Endometrial microvascular endothelial cells (primary cell): ENCODE measurements around the gene PHF21A. TPM values are rescaled to one million over a fixed set of nuclear protein-coding genes. Genes with fewer than 3 reads are reported as not detected.
"Not testable (repeated sequence)": the region's sequence is repeated elsewhere in the genome, so short reads cannot be mapped to it uniquely, and the experiment has no call there.

Source experiments
- in situ Hi-C: cut with HindIII; loops from 2 replicates; pipeline ENCODE4 v1.10.0; 2017; ENCODE audit warnings: low sequenced_read_pairs, low pct_unique_long_range_greater_than_20kb; ENCODE audit errors: inconsistent ontology term
- total RNA-seq: library from RNA; depleted of rRNA; stranded (reverse); fragments of >200 nt; gene quantifications from one replicate; pipeline ENCODE4 v1.2.3, GENCODE V29; 2015; ENCODE audit errors: inconsistent ontology term

PHF21A gene
- total RNA-seq, 1 donor from 2014 or later = 13.5 TPM

- in situ Hi-C loops = no loop called here
Measured at GRCh38 chr11:46048198-46048597, 73.1 kb downstream of the PHF21A start.

- in situ Hi-C loops = no loop called here
Measured at GRCh38 chr11:46047520-46047919, 73.7 kb downstream of the PHF21A start.

- in situ Hi-C loops = no loop called here
Measured at GRCh38 chr11:46045811-46046210, 75.4 kb downstream of the PHF21A start.

- in situ Hi-C loops = no loop called here
Measured at GRCh38 chr11:46044601-46045000, 76.7 kb downstream of the PHF21A start.

- in situ Hi-C loops = no loop called here
Measured at GRCh38 chr11:46039990-46040389, 81.3 kb downstream of the PHF21A start.

DNA sequence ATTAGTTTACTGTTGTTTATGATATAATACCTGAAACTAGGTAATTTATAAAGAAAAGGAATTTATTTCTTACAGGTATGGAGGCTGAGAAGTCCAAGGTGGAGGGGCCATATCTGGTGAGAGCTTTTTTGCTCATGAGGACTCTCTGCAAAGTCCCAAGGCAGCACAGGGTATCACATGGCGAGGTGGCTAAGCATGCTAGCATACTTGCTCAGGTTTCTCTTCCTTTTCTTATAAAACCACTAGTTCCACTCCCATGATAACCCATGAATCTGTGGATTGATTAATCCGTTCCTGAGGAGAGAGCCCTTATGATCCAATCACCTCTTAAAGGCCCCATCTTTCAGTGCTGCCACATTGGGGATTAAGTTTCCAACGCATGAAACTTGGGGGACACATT, 82.7 kb downstream of the PHF21A start:
- in situ Hi-C loops = no loop called here

DNA sequence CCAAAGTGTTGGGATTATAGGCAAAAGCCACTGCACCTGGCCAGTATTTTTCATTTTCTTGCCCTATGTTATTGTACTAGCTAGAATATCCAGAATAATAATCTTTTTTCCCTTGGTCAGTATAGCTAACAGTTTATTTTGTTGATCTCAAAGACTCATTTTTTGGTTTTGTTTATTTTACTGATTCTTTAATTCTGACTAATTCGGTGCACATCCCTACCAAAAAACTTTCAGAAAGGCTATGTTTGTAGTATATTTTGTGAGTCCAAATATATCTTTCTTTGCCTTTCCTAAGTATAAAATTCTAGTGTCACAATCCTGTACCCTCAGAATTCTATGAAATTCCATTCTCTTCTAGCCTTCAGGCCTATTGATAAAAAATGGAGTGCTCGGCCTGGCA, 84.3 kb downstream of the PHF21A start:
- in situ Hi-C loops = no loop called here

DNA sequence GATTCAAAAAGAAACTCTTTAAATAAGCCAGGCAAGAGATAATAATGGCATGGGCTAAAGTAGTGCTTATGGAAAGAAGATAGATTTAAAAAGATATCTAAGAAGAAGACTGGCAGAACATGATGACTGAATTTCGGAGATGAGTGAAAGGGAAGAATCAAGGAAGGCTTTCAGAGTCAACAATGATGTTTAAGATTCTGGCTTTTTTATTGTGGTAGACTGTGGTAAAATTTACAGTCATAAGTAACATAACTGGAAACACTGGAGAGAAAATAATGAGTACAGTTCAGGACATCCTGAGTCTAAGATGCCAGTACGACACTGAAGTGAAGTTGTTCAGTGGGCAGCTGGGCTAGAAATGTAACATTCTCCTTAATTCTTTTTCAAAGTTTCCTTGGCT, 85.2 kb downstream of the PHF21A start:
- in situ Hi-C loops = no loop called here

- in situ Hi-C loops = no loop called here
Measured at GRCh38 chr11:46034041-46034440, 87.2 kb downstream of the PHF21A start.

DNA sequence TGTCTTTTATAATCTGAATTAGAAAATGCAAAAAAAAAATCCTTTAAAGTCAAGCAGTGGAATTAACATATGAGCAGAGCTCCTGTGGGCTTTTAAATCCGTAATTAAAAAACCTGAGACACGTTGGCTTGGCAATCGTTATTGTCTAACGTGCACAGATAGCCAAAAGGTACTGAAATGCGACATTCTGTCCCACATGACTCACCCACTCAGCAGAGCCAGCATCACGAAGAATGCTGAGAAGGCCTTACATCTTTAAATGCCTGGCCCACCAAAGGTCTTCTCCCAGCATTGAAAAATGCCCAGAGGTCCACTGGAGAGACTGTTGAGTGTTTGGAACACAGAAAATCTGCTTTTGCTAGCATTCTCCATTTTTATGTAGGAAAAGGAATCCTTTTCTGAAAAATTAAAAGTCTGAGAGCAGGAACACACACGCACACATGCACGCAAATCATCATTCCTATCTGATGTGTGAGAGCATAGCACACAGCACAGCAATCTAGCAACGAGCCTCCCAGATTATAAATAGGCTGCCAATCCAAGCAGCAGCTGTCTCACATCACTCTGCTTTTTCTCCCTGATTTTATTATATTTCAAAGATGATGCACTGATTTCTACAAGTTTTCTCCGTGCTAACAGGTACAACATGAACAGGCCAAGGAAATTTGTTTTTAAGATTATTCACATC, 94.5 kb downstream of the PHF21A start:
- in situ Hi-C loops = no loop called here

DNA sequence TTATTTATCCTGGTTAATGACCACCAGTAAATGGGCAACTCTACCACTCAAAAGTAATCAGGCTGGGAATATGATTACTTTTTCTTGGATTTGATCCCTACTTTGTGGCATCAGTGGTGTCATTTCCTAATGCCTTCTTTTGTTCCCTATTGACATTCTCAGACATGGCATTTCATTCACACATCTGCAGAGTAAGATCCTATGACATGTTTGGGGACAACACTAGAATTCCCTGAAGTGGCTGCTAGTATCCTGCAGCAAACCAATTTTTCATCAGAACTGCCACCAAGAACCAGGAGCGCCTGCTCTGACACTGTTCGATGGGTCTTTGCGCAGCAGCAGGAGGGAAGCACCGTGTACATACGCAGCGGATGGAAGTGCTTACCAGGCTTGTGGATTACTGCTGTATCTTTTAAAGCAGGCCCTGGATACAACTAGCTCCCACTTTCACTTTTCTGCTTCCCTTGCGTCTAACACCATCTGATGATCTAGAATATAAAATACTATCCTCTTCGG, 101.1 kb downstream of the PHF21A start:
- in situ Hi-C loops = no loop called here

DNA sequence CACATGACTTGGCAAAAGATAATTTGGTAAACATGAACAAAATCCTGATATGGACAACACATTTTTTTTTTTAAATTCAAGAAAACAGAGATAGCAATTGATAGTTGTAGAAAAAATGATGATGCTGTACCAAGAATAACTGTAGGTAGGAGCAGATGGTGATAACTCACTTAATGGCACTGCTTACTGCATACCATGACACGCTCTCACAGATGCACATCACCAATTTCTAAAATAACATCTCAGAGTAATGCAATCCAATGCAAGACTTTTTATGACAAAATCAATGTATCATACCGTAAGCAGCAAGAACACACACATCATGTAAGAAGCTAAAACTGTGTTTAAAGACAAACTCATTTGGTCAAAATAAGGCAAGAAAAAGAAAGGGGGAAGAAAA, 102.6 kb downstream of the PHF21A start:
- in situ Hi-C loops = no loop called here

DNA sequence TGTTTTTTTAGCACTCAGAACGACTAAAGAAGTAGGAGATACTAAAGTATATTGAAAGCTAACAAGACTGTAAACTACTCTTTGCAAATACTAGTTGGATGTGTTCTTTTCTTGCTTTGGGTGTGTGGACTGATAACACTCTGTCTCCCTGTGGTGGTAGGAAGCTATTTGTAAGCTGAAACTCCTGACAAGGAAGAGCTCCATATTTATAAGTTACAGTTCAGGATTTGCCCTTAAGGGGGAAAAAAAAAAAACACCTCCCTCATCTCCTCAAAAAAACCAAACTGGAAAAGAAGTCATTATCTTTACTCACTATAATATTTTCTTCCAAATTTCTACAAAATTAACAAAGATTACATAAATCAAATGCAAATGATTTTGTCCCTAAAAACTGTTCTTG, 103.9 kb downstream of the PHF21A start:
- in situ Hi-C loops = no loop called here

DNA sequence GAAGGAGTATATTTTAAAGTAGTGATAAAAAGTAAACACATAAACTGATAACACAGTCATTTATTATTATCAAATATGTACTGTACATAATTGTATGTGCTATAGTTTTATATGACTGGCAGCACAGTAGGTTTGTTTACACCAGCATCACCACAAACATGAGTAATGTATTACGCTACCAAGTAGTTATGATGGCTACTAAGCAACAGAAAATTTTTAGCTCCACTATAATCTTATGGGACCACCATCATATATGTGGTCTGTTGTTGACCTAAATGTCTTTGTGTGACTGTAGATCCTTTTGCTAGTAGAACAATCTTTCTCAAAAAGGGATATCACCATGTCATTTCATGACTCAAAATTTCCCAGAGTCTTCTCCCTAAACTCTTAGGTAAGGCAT, 105.3 kb downstream of the PHF21A start:
- in situ Hi-C loops = no loop called here

DNA sequence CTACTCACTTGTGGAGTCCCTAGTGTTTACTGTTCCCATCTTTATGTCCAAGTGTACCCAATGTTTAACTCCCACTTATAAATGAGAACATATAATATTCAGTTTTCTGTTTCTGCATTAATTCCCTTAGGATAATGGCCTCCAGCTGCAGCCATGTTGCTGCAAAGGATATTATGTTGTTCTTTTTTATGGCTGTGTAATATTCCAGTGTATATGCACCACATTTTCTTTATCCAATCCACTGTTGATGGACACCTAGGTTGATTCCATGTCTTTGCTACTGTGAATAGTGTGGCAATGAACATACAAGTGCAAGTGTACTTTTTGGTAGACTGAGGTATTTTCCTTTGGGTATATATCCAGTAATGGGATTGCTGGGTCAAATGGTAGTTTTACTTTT, 107.1 kb downstream of the PHF21A start:
- in situ Hi-C loops = not testable (repeated sequence)

DNA sequence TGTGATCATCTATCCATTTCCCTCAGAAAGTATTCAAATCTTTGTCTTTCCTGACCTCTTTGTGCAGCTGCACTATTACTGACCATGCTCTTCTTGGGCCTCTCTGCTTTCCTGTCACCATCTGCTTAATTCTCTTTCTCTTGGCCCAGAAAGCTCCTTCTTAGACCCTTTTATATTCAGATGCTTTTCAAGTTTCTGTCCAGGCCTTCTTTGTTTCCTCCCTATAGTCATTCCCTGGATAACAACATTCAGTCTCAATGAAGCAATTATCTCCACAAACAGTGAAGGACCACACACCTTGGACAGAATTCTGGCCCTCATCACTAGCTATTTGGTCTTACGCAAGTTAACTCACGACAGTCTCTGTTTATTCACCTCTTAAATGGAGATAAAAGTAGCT, 109.1 kb downstream of the PHF21A start:
- in situ Hi-C loops = no loop called here

DNA sequence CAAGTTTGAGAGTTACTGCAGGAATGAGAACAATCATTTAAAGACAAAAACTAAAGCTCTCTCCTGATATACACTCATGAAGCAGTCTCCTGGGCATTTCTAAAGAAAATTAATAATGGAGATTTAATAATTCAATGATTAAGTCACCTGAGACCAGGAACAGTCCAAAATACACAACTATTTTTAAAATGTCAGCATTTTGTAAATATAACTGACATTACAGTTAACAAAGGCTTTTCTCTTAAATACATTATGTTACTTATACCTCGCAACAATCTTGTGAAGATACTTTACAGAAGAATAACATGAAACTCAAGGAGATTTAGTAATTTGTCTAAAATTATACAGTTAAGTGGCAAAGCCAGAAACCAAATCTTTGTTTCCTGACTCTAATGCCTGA, 111.2 kb downstream of the PHF21A start:
- in situ Hi-C loops = no loop called here

DNA sequence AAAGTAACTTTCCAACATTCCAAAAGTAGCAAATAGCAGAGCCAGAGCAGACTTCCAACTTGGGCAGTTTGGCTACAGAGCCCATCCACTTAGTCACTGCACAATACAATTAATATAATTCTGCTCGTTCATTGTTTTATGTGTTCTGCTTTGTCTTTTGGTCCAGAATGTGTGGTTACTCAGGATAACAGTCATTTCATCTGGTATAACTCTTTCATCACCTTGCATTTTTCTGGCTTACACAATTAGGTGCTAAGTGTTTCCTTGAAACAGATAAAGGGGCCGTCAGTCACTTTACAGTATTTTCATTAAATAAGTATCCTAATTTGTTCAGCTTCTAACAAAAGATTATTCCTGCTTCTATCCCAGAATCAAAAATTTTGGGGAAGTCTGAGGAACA, 111.6 kb downstream of the PHF21A start:
- in situ Hi-C loops = no loop called here

DNA sequence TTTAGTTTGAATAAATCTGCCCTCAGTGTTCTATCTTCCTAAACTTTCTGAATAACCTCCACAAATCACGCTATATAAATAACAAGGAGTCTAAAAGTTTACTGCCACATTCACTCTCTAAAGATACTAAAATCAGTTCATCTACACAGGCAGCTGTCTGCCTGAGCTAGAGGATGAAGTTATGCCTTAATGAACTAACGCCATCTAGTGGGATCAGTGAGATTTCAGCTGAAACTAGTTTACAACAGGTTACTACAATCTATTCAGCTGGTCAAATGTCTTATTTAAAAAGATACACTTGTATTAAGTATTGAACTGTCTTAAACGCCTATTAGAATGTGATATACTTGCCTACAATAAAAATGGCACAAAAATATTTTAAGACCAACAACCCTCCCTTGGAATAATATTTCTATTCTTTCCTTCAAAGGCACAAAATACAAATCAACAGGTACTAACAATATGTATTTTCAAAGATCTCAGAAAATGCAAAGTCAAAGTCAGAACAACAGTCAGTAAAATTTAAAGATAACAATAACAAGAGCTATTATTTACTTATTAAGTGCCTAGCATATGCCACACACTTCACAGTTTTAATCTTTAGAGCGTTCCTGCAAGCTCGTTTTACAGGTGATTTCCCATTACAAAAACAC, 114.7 kb downstream of the PHF21A start:
- in situ Hi-C loops = no loop called here

DNA sequence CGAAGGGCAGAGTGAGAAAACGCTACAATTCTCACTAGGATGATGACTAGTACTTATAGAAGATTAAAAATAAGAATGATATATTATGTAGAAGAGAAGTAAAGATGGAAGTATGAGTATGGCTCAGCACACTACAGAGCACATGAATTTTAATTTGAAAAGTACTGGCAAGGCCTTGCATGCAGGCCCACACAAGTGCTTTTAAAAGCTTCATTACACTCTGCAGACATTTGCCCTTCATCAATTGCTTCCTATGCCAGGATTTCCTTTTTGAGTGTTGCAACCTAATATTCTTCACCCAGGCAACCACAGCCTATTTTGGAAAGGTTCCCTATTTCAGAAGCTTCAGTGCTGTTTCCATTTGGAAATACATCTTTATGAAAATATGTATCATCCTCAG, 117.7 kb downstream of the PHF21A start:
- in situ Hi-C loops = no loop called here

GRCh38 chr11:46002189-46002588, 119.1 kb downstream of the PHF21A start:
- in situ Hi-C loops = no loop called here
